Stimulated activated CD4-positive, alpha-beta T cell treated with anti-CD3 and anti-CD28 coated beads, TNF-alpha, amount 100 ng/mL, for 1 hour (primary cell): ENCODE results near the gene SPEM2.

Experiments
- DNase-seq, 3 donors: peaks; one replicate each; pipeline ENCODE4 v3.0.0-alpha.2; 2020; ENCODE audit warnings: low read depth in 3 of 3, low spot score in 1 of 3

Gene SPEM2

DNA sequence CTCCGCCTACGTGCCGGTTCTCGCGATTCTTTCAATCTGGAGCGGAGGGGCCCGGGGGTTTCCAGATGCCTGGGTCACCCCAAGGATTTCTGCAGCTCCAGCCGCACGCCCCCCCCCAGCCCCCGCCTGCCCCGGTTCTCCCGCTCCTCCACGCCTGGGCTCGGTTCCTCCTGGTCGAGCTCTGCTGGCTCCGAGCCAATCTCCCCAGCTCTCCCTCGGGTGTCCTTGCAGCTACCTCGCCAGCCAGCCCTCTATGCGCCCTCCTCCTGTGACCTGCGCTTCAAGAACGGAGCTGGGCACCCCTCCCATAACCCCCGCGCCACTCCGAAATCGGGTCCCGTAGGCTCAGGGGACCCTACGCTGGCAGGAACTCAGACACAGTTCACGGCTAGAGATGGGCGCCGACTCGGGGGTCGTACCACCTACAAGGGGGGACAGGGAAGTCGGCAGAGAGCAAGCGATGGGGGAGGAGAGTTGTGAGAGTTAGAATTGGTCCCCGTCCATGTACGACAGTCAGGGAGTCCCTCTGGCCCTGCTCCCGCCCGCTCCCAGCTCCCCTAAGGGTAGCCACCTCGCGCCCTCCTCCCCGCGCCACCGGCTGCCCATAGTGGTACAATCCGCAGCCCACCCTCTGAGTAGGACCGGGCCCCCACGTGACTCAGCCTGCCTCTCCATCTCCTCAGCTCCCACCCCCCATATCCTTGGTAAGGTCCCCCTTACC lies 14.9 kb downstream of the SPEM2 start:
- DNase-seq, result no peak

DNA sequence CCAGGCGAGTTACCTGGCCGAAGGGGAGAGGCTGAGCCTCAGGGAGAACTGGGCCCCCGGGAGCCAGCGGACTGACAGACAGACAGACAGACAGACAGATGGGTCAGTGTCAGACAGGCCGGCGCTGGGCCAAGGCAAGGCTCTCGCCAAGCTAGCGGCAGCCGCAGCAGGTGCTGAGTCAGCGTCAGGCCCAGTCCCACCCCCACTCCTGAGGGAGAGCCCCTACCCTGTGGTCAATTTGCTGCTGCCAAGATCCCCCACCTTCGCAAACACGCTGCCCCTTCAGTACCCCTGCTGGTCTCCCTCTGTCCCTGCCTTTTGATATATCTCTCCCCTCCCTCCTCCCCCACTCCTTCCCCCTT lies 15.4 kb downstream of the SPEM2 start:
- DNase-seq, result no peak

DNA sequence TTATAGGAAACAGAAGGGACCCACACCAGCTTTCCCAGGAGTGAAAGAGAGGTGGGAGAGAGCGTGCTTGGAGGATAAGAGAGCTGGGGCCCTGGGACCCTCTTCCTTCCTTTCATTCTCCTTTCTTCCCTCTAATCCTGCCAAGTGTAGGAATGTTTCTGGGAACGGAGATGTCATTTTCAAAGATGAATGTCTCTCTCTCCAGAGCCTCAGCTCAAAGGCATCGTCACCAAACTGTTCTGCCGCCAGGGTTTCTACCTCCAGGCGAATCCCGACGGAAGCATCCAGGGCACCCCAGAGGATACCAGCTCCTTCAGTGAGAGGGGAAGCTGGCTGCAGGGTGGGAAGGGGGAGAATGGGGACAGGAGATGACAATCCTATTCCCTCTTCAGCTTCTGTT lies 15.8 kb downstream of the SPEM2 start:
- no peak for DNase-seq

DNA sequence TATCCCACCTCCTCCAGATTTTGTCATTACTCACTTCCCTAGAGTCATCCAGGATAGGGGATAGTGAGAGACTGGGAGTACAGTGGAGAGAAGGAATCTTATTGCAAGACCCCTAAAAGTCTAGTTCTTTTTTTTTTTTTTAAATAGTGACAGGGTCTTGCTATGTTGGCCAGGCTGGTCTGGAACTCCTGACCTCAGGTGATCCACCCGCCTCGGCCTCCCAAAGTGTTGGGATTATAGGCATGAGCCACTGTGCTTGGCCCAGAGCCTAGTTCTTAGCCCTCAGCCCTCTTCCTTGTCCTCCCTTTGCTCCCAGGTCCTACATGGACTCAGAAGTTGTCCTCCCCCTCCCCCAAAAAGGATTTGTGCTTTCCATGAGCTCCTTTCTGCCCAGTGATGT lies 16.7 kb downstream of the SPEM2 start:
- no peak for DNase-seq

DNA sequence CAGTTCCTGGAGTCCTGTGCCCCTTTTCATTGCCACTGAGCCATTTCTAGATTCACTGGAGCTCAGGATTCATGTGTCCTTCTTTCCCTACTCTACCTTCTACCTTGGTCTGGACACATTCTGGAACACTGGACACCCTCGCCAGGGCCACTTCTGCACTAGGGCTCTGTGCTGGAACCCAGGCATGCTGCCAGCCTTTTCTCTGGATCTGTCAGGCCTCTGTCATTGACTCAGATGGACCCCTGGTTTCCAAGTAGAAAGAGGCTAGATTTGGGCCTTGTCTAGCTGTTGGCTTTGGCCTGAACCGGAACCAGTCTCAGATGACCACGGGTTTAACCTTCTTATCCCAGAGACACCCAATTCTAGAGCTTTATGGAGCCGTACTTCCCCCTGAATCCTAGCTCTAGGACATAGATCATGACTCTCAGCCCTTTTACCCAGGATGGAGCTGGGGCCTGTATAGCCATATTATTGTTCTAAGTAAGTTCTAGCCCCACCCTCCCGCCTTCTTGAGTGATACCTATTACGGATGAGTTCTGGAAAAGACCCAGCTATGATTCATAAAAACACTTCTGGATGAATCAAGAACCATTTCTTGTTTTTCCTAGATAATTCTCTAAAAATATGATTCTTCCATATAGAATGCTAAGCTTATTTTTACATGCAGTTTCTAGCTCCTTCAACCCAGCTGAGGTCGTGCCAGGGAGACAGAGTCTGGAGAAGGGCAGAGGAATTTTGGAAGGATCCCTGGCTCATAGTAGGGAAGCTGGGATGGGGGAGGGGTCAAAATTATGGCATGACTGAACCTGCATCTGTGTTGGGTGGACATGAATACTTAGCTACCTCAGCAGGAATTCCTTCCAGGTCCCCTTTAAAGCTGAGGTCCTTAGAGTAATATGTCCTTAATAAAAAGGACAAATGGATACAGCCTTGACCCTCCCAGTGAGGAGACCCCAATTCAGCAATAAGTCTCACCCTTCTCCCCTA lies 18.4 kb downstream of the SPEM2 start:
- DNase-seq, result no peak

DNA sequence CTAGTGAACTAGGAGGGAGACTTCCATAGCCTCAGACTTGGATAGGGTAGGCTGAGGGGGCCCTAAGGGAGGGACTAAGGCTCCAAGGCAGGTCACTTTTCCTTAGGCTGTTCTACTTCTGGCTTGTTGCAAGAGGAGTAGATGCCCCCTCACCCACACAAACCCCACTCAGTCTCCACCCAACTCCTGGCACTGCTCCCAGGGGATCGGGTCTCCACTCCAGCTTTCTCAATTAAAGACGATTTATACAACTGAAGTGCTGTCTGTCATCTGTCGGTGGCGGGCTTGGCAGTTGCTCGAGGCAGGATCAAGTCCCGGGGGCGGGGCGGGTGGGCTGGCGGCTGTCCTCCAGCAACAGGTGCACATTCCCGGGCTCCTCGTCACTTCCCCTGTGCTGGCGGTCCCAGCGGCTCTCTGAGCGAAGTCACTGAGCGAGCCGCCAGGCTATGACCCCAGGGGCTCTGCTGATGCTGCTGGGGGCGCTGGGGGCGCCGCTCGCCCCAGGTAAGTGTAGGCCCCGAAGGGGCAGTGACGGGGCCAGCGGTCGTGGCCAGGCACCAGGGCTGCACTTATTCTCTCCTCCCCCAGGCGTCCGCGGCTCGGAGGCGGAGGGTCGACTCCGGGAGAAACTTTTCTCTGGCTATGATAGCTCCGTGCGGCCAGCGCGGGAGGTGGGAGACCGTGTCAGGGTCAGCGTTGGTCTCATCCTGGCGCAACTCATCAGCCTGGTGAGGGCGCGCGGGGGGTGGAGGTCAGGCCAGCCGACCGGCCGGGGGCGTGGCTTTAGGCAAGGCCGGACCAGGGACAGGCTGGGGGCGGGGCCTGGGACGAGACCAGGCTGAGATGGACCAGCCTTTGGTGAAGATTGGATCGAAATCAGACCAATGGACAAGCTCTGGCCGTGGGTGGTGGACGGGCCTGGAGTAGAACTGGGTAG lies 19.5 kb downstream of the SPEM2 start, which contains the start of gene CHRNB1:
Gene CHRNB1, plus strand, starts transcription at position 380 of the 937 bp plus-strand sequence. Its CDS starts 67 bp downstream, at position 447.
- no peak for DNase-seq

DNA sequence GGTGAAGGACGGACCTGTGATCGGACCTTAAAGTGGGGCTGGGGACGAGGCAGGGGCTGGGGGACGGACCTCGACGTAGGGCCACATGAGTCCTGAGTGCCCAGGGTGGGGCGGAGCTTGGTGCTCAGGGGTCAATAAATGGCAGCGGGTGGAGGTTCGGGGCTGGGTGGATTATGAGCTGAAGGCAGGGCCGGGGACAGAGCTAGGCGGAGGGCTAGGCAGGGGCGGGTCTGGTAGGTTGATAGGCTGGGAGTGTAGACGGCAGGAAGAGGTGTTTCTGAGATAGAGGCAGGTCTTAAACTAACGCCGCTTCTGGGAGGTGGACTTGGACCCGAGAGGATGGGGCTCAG lies 20.2 kb downstream of the SPEM2 start:
- DNase-seq, result no peak

DNA sequence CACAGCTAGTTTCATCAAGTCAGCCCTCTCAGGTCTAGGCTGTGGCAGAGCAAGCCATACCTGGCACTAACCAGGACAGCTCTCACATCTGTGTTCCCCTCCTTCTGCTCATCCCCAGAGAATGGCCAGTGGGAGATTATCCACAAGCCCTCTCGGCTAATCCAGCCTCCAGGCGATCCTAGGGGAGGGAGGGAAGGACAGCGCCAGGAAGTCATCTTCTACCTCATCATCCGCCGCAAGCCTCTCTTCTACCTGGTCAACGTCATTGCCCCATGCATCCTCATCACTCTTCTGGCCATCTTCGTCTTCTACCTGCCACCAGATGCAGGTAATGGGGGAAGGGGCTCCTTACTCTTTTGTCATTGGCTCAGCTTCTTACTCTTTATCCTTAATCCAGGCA lies 23.0 kb downstream of the SPEM2 start:
- no peak for DNase-seq

DNA sequence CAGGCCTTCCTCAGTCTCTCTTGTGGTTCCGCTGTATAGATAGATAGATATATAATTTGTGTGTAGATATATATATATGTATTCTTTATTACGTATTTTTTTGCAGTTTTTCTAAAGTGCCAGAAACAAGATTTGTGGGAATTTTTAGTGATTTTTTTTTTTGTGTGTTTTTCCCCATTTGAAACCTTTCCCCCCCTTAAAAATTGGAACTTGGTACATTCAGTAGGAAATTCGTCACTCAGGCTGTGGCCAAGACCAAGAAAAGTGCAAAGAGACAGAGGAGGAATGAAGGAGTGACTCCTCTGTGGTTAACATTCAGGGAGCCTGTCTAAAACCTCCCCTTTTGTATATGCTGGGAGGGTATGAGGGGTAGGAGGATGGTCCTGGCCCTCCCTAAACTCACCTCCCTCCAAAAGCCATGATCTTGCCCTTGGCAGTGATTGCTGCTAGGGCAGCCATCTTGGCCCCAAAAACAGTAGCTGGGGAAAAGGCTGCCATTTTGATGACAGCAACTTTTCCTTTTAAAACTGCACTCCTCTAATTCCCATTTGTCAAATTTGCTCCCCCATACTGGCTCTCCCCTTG lies 34.6 kb downstream of the SPEM2 start:
- DNase-seq, result no peak

DNA sequence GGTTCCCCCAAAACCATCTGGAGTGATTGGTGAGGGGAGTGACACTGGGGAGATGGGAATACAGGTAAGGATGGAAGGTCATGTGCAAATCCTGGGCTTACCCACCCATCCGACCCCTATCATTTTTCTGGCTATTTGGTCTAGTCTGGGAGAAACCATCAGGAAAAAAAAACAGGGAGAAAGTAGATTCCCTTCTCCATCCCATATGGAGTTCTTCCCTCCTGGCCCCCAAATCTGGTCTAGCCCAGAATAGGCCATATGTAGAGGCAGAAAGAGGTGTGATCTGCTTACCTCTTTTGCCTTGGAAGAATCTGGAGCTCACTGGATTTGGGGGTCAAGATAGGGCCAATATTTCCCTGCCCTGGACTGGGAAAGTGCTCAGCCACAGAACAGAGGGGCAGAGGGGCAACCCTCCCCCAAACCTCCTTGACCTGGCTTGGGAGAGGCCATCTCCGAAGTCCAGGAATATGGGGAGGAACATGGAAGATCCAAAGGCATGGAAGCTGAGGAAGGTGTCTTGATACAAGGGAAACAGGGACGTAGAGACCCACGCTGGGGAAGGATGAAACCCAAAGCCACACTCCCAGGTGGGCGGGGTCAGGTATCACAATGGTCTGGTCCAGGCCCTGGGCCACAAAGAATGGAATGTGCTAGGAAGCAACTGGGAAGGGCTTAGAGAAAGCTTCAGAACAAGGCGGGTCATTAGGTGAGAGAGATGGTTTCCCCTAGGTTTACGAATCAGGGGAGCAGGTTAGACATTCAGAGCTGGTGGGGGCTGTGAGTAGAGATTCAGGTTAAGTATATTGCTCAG lies 35.6 kb downstream of the SPEM2 start:
- DNase-seq, result no peak

DNA sequence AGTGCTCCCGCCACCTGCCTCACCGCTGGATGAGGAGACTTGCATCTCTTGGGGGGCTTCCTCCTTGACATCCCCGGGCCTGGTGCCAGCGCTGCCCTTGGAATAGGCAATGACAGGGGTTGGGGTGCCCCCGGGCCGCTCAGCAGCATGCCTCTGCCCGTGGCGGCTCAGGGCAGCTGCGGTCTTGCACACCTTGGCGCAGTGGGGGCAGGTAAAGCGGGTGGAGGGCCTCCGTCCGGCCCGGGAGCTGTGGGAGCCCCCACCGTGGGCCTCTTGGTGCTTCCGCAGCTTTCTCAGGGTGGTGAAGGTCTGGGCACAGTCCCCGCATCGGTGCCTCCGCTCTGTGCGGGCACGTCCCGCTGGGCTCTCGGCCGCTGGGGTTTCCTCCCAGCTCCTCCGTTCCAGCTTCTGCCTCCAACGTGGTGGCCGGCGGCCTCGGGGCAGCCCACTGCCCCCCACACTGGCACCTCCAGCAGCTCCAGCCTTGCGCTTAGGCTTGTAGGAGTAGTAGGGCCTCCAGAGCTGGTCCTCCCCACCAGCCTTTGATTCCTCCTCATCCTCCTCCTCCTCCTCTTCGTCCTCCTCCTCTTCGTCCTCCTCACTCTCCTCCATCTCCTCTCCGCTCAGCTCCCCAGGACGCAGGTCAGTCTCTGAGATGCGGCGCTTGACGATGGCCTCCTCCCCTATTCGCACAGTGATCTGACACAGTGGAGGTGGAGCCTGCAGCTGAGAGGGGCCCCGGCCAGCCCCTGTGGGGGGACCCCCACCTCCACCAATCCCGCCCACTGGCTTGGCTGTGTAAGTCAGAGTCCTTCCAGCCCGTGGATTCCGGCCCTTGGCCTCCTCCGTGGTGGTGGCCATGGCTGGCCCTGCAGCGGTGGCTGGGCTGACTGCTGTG lies 37.3 kb downstream of the SPEM2 start:
- no peak for DNase-seq

DNA sequence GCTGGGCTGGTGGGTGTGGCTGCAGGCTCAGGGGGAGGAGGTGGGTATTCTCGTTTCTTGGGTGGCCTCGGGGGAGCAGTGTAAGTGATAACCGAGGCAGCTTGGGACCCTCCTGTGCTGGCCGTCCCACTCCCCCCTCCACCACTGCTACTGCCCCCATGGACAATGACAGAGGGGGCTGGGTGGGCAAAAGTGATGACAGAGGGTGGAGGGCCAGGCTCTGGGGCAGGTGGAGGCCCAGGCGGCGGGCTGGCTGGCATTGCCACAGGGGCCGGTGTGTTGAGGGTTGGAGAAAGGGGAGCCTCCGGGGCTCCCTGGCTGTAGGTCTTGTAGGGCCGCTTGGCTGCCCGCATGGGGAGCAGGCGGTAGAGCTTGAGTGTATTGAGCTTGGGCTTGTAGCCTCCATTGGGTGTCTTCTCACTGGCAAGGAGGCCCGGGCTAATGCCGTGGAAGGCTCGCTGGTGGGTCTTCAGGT lies 38.0 kb downstream of the SPEM2 start:
- no peak for DNase-seq

DNA sequence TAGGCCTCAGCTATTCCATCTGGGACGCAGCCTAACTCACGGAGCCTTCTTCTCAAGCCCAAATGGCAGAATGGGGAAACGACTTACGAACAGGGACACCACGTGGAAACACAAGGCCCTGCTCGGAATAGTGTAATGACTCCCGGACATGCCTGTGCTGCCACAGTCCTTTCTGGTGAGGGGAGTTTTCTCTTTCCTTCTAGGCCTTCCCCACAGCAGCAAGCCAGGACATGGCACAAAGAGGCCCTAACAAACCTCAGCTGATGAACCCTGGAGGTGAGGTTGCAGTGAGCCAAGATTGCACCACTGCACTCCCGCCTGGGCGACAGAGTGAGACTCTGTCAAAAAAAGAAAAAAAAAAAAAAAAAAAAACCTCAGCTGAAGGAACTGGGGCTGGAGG lies 38.7 kb downstream of the SPEM2 start:
- DNase-seq, result no peak

DNA sequence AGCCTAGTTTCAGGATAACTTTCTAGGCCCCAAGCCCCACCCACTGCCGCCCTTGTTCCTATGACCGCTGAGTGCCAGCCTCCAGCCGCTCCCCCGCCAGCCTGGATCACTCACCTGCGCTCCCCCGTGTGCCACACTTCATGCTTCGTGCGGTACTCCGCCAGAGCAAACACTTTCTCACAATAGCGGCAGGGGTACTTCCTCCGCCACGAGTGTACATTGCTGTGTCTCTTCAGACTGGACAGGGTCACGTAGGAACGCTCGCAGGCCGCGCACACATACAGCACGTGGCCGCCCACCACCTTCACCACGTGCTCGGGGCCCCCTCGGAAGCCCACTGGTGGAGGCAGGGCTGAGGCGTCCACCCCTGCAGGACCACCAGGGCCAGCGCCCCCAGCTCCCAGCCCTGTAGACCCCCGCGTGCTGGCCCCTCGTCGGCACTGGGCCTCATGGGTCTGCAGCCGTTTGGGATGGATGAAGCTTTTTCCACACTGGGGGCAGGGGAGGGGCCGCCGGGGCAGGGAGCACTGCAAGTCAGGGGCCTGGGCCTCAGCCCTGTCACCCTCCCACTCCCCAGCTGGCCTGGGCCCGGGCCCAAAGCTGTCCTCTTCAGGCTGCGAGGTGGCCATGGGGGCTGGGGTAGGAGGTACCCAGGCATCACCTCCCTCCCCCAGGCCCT lies 40.3 kb downstream of the SPEM2 start:
- no peak for DNase-seq

DNA sequence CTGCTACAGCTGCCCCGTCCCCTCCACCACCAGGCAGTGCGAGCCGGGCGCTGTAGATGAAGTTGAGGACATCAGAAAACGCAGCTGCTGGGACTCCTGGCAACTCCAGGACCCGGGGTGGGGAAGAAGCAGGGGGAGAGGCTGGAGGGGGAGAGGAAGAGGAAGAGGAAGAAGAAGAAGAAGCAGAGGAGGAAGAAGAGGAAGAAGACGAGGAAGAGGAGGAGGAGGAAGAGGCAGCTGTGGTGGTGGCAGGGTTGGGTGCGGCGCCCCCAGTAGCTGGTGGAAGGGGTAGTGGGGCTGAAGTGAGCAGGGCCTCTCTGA lies 40.9 kb downstream of the SPEM2 start:
- DNase-seq, result no peak

DNA sequence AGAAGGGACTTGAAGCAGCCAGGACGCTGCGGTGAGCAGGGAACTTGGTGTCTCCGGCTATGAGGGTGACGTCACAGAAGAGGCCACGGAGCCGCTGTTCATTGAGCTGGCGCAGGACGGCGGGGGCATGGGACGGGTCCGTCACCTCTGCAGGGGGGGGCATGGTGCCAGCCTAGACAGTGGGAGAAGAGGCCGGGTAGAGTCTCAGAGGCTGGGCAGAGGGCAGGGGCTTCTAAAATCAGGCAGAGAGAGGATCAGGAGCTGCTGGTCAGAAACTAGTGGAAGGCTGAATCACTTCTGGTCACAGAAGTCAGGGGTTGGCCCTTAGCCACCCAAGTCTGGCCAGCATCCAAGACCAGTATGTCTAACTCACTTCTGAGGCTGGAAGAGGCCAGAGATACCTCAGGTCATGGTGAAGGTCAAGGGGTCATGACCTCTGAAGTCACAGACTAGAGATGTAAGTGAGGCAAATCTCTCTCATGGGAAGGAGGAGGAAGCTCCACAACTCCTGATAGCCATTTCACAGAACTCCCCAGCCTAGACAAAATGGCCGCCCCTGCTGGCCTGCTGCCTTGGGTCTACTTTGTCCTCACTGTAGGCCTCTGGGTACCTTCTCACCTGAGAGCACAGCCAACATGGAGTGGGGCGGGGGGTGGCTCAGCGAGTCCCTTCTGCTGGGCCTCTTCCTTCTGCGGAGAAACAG lies 41.4 kb downstream of the SPEM2 start:
- no peak for DNase-seq

DNA sequence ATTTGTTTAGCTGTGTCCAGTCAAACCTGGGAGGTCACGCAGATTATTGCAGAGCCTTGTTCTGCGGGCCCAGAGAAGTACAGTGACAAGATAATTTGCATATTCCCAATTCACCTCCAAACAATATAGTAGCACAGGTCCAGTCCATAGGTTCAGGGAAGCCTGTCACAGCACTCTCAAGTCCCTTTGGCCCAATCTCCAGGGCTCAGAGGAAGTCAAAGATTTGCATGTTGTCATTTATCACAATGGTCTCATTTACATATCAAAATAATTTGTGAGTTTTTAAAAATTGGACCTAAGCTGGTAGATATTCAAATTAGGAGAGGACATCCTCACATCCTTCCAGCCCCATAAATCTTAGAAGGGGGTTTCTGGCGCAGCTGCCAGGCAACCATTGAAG lies 42.1 kb downstream of the SPEM2 start:
- no peak for DNase-seq

DNA sequence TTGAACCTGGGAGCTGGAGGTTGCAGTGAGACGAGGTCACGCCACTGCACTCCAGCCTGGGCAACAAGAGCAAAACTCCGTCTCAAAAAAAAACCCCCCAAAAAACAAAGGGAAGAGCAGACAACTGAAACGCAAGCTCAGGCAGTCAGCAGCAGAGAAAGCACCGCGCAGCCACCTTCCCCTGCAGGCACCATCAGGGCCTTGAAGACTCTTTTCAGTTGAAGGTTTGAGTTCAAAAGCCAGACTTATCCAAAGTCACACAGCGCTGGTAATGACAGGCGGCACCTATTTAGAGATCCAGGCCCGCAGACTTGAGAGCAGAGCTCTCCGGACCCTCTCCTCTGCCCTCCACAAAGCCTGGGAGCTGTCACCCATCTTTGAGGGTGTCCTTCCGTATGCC lies 42.9 kb downstream of the SPEM2 start:
- DNase-seq, result no peak
